ENCODE data around the gene ETV6. TPM values are rescaled to one million over a fixed set of nuclear protein-coding genes. Genes with fewer than 3 reads are reported as not detected.

The ETV6 gene
- polyA plus RNA-seq, 1 donor (not counting 4 experiments of a cell fraction or from before 2014, with no cell fraction given) = 5.3 TPM

DNA sequence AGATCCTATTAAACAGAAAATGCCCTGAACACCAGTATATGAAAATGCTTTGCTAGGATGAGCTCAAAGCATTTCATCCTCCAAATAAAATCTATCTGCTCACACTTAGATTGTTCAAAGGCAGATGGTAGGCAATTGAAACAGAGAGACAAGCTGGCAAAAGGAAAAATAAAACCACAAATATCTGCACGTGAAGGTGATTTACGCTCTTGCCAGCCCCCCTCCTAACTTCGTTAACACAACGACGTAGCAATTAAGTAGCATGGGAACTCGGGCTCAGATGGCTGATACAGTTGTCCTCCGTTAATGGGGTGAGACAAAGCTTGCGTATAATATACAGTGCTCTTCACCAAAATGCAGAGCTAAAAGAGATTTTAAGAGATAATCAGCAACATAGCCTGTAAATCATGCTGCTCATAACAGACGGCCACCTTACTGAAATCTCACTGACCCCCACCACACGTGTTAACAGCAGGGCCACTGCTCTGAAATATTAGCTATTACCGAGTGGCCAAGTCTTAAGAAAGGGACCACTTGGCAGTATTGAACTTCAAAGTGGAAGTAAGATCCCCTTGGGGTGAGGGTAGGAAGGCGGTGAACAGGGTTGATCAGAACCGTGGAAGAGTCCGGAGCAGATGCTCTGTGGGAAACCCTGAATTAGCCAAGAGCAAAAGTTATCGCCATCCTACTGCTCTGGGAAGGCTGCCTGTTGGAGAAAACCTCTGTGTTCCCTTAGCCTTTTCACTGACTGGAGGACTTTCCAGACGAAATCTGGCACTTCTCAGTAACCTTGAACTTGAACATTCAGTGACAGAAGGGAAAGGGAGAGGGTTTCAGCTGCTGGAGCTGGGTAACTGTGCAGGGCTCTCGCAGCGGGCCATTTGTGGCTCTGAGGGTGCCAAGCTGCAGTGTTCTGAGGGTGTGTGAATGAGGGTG, 23.1 kb downstream of the ETV6 start:
- no peaks in the 10 kb centered on the region for H3K9me3 ChIP-seq (ENCODE audit: control insufficient read depth, low read depth, low read length)
- peaks cover 45% of the 10 kb centered on the region for H3K79me2 ChIP-seq (ENCODE audit: control insufficient read depth, insufficient read depth, low read length)
- H3K9me1 ChIP-seq (ENCODE audit: control insufficient read depth, extremely low read depth, insufficient read depth, low read length) = no peaks in the 10 kb centered on the region
- H3K4me1 ChIP-seq (ENCODE audit: control insufficient read depth, extremely low read depth, insufficient read depth, low read length) = no peaks in the 10 kb centered on the region
- FAIRE-seq (no peak), DNase-seq (ENCODE audit: low read depth, low spot score) (no peak)
- H3K36me3 ChIP-seq (ENCODE audit: control insufficient read depth in 2 of 2, extremely low read depth in 1 of 2, insufficient read depth in 2 of 2, low read length in 2 of 2) = no peaks in the 10 kb centered on the region
- no peaks in the 10 kb centered on the region for H3K27me3 ChIP-seq (ENCODE audit: control insufficient read depth, extremely low read depth, insufficient read depth, low read length)
- no peak overlapping the region for H3K27ac ChIP-seq (ENCODE audit: control insufficient read depth, insufficient read depth, low read length)
- no peak overlapping the region for H2AFZ ChIP-seq (ENCODE audit: control insufficient read depth, low read length)
- TF ChIP-seq, protein P1, sequence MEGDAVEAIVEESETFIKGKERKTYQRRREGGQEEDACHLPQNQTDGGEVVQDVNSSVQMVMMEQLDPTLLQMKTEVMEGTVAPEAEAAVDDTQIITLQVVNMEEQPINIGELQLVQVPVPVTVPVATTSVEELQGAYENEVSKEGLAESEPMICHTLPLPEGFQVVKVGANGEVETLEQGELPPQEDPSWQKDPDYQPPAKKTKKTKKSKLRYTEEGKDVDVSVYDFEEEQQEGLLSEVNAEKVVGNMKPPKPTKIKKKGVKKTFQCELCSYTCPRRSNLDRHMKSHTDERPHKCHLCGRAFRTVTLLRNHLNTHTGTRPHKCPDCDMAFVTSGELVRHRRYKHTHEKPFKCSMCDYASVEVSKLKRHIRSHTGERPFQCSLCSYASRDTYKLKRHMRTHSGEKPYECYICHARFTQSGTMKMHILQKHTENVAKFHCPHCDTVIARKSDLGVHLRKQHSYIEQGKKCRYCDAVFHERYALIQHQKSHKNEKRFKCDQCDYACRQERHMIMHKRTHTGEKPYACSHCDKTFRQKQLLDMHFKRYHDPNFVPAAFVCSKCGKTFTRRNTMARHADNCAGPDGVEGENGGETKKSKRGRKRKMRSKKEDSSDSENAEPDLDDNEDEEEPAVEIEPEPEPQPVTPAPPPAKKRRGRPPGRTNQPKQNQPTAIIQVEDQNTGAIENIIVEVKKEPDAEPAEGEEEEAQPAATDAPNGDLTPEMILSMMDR (optimal IDR thresholded peaks at IDR 0.05 in 1 of 3, IDR thresholded peaks at IDR 0.05 in 1 of 3, conservative IDR thresholded peaks at IDR 0.05 in 1 of 3; ENCODE audit: extremely low read depth in 1 of 3, insufficient read depth in 2 of 3, low read length in 3 of 3) = no peak
- no peak for TF ChIP-seq EZH2 (IDR thresholded peaks at IDR 0.05; ENCODE audit: low read length)
- no peak overlapping the region for H3K4me2 ChIP-seq (ENCODE audit: control insufficient read depth, extremely low read depth, insufficient read depth, low read depth, low read length)
- peaks cover 6% of the 10 kb centered on the region for H4K20me1 ChIP-seq (ENCODE audit: control insufficient read depth, extremely low read depth, insufficient read depth, low read length)
- dilution Hi-C loops (cut with MboI; ENCODE audit: extremely low pct_ligation_motif_present, low sequenced_read_pairs) = no loop called here
- H3K9ac ChIP-seq (ENCODE audit: control insufficient read depth, extremely low read depth, insufficient read depth, low read length) = no peak overlapping the region
- no peak overlapping the region for H3K4me3 ChIP-seq (ENCODE audit: control insufficient read depth in 2 of 3, extremely low read depth in 1 of 3, insufficient read depth in 2 of 3, low read depth in 1 of 3, low read length in 3 of 3)

DNA sequence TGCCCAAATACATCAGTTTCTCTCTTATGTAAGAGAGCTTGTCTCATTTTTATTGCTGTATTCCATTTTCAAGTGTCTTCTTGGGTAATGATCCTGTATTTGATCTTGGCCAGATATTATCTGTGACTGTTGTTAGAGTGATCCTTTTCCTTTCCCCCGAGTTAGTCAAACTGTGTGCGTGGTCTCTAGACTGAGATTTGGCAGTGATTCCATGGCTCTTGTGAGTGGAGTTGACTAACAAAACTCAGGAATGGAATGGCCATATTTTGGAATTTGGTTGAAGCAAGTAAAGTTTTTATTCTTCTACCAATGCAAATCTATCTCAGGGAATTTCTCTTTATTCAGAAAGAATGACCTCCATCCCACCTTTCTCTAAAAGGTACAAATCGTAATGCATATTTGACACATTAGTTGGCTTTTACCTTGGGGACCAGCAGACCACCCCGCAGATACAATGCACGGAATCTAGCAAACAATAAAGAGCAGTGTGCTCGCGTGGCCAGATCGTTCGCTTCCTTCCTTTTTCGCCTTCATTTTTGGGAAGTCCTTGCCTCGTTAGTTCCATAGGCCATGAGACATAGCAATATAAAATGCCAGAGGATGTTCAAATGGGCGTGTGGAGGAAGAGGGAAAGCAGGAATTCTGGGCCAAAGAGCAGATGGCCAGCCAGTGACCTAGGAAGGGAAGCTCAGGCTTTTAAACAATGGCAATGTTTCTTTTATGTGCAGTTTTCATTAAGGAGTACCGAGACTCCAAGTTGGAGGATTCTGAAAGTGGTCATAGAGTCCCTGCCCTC, 24.4 kb downstream of the ETV6 start:
- dilution Hi-C loops (cut with MboI; ENCODE audit: extremely low pct_ligation_motif_present, low sequenced_read_pairs) = no loop called here
- DNase-seq (ENCODE audit: low read depth, low spot score) (no peak), FAIRE-seq (no peak)
- no peak overlapping the region for H3K4me3 ChIP-seq (ENCODE audit: control insufficient read depth in 2 of 3, extremely low read depth in 1 of 3, insufficient read depth in 2 of 3, low read depth in 1 of 3, low read length in 3 of 3)
- no peaks in the 10 kb centered on the region for H3K9me1 ChIP-seq (ENCODE audit: control insufficient read depth, extremely low read depth, insufficient read depth, low read length)
- H3K27ac ChIP-seq (ENCODE audit: control insufficient read depth, insufficient read depth, low read length) = no peak overlapping the region
- peaks cover 0 to 4% of the 10 kb centered on the region in 2 experiments for H3K36me3 ChIP-seq (ENCODE audit: control insufficient read depth in 2 of 2, extremely low read depth in 1 of 2, insufficient read depth in 2 of 2, low read length in 2 of 2)
- no peaks in the 10 kb centered on the region for H3K9me3 ChIP-seq (ENCODE audit: control insufficient read depth, low read depth, low read length)
- no peak overlapping the region for H2AFZ ChIP-seq (ENCODE audit: control insufficient read depth, low read length)
- no peak overlapping the region for H3K4me2 ChIP-seq (ENCODE audit: control insufficient read depth, extremely low read depth, insufficient read depth, low read depth, low read length)
- H3K9ac ChIP-seq (ENCODE audit: control insufficient read depth, extremely low read depth, insufficient read depth, low read length) = no peak overlapping the region
- peaks cover 3% of the 10 kb centered on the region for H4K20me1 ChIP-seq (ENCODE audit: control insufficient read depth, extremely low read depth, insufficient read depth, low read length)
- H3K27me3 ChIP-seq (ENCODE audit: control insufficient read depth, extremely low read depth, insufficient read depth, low read length) = no peaks in the 10 kb centered on the region
- H3K79me2 ChIP-seq (ENCODE audit: control insufficient read depth, insufficient read depth, low read length) = peaks cover 46% of the 10 kb centered on the region
- no peaks in the 10 kb centered on the region for H3K4me1 ChIP-seq (ENCODE audit: control insufficient read depth, extremely low read depth, insufficient read depth, low read length)
- no peak for TF ChIP-seq EZH2 (IDR thresholded peaks at IDR 0.05; ENCODE audit: low read length)
- TF ChIP-seq, protein P1 (optimal IDR thresholded peaks at IDR 0.05 in 1 of 3, IDR thresholded peaks at IDR 0.05 in 1 of 3, conservative IDR thresholded peaks at IDR 0.05 in 1 of 3; ENCODE audit: extremely low read depth in 1 of 3, insufficient read depth in 2 of 3, low read length in 3 of 3) = no peak
